Measurements from ENCODE around the gene NOTUM.

The NOTUM gene

DNA sequence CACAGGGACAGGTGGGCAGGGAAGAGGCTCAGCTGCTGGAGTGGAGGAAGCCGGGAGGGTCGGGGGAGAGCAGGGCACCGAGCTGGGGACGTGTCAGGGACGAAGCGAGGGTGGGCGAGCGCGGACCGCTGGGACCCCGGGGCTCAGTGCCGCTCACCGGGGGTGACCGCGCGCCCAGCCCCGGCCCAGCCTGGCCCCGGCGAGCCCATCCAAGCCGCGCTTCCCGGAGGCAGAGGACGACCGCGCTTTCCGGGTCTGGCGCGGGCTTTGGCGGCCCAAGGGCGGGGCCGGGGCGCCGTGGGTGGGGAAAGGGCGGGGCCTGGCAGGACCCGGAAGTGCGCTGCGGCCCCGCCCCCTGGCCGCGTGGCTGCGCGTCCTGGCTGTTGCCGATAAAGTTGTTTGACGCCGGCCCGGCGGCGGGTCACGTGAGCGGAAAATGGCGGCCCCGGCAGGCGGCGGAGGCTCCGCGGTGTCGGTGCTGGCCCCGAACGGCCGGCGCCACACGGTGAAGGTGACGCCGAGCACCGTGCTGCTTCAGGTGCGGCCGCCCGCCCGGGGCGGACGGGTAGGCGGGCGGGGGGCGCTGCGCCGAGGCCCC is 16.3 kb upstream of the NOTUM start, which contains the start of gene ASPSCR1:
Gene ASPSCR1, plus strand, starts transcription at position 419 of the 598 bp plus-strand sequence. Its CDS starts 18 bp downstream, at position 437.
- peak; percentile 87 for DNase-seq (ENCODE audit: low spot score)

DNA sequence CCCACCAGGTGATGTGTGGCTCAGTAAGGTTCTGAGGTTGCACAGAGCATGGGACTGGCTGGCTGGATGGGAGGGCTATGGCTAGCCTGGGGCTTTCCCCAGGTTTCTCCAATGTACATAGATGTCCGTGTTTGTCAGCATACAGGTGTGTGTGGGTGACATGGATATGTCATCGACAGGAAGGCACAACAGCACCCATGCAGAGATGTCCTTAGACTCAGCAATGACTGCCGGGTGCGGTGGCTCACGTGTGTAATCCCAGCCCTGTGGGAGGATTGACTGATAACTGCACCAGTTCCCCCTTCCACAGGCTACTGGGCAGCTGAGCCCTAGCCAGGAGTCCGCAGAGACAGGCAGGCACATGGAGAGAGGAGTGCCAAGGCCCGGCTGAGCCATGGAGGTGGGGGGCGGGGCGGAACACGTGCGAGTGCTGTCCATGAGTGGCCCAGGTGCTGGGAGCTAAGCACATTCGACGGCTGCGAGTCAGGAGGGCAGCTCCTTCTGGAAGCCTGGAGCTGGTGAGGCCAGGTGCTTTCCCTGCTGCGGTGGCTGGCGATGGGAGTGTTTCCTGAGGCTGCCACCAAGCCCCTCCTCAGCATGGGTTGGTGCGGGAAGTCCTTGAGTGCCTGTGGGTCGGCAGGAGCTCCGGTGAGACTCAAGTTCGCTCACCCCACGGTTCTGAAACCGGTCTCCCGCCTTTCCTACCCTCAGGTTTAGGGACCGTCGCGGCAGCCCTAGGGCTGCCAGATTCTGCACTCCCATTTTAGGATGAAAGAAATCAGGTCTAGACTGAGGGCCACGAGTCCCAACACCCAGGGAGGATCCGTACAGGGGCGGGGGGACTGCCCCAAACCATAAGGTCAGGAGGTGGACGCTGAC is 15.6 kb upstream of the NOTUM start:
- DNase-seq (ENCODE audit: low spot score): peak; percentile 17

DNA sequence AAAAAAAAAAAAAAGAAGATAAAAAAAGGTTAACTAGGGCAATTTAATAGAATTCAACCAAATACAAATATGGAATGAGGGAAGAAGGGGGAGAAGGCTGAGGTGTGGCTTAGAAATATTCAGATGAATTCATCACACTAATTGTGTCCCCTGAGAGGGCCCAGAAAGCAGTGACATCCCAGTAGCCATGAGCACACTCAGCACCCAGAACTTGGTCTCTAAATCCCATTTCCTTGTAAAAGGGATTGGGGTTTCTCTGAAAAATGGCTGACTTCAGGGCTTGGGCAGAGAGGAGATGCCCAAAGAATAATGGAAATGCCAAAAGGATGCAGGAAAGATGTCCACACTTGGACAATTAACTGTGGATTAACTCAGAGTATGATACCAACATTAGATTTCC is 12.4 kb upstream of the NOTUM start:
- peak; percentile 15 for DNase-seq (ENCODE audit: low spot score)

DNA sequence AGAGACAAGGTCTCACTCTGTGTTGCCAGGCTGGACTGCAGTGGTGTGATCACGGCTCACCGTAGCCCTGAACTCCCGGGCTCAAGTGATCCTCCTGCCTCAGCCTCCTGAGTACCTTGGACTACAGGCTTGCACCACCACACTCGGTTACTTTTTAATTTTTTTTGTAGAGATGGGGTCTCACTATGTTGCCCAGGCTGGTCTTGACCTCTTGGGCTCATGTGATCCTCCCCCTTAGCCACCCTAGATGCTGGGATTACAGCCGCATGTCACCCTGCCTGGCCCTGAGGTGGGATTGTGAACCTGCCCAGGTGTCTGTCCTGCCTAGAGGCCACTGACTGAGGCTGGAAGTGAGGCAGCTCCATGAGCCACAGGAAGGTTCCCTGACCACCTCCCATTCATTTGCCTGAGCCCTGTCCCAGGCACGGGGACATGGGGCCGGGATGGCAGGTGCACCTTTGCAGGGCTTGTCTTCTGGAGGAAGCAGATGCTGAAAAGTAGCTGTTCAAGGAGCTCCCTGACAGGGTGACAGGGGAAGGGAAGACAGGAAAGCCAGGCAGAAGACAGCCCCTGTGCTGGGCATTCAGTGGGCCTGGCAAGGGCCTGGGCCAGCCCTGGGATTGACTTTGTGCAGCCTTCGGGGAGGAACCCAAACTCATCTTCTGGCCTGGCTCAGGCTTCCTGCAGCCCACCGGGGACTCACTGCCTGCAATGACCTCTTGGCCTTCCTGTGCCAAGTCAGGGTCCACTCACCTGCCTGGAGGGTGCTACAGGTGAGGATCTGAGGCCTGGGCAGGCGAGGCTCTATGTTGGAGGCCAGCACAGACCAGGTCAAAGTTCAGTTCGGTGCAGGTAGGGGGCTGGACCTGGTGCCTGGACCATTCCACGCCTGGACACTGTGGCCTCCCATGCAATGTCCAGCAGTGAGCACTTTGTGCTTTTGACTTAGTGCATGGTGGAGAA is 8.1 kb upstream of the NOTUM start:
- DNase-seq (ENCODE audit: low spot score): no peak

DNA sequence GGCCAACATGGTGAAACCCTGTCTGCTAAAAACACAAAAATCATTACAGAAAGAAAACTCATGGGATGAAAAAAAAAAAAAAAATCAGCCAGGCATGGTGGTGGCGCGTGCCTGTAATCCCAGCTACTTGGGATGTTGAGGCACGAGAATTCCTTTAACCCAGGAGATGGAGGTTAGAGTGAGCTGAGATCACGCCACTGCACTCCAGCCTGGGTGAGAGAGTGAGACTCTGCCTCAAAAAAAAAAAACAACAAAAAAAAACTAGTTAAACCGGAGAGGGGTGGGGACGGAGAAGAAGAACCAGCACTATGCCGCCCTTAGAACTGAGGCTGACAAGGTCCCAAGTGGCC is 7.4 kb upstream of the NOTUM start:
- DNase-seq (ENCODE audit: low spot score): no peak

DNA sequence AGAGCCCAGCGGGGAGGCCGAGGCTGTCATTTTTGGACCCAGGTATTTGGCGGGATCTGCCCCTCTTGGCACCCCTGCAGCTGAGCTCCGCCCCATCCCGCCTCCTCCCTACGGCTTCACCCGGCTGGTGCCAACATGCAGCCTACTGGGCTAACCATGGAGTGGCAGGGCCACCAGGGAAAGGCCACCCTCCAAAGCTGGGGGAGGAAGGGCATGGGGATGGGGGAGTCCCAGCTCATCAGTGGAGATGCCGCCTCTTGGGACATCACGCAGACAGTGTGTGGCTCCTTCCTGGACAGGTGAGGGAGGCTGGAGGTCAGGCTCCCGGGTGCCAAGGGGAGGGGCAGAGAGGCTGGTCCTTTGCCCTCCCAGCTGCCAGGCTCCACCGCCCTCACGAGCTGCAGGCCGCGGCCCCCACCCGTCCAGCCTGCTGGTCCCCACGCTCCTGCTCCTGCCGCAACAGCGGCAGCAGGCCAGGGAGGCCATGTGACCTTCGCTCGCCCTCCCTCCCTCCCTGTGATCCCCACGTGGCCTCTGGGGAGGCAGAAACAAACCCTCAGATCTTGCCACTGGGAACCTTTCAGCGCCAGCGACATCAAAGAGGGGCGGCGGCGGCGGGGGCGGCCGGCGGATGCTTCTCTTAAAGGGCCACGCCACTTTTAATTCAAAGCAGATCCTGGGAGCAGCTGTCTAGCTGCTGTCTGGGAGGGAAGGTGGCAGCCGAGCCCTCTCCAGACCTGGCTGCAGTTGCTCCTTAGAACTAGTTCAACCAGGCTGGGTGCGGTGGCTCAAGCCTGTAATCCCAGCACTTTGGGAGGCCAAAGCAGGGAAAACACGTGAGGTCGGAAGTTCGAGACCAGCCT is 6.8 kb upstream of the NOTUM start:
- peak; percentile 90 for DNase-seq (ENCODE audit: low spot score)

DNA sequence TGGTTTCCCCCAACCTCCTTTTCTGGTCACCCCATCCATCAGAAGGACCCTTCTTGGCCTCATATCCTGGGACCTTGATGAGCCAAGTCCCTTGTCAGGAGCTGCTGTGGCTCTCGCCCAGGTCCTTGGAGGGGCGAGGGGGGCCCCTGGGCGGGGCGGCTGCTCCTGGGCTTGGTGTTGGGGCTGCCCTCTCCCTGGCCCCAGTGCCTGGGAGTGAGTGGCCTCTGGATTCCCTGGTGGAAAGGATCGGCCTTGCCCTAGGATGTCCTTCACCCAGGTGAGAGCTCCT is 6.2 kb upstream of the NOTUM start:
- DNase-seq (ENCODE audit: low spot score): no peak

DNA sequence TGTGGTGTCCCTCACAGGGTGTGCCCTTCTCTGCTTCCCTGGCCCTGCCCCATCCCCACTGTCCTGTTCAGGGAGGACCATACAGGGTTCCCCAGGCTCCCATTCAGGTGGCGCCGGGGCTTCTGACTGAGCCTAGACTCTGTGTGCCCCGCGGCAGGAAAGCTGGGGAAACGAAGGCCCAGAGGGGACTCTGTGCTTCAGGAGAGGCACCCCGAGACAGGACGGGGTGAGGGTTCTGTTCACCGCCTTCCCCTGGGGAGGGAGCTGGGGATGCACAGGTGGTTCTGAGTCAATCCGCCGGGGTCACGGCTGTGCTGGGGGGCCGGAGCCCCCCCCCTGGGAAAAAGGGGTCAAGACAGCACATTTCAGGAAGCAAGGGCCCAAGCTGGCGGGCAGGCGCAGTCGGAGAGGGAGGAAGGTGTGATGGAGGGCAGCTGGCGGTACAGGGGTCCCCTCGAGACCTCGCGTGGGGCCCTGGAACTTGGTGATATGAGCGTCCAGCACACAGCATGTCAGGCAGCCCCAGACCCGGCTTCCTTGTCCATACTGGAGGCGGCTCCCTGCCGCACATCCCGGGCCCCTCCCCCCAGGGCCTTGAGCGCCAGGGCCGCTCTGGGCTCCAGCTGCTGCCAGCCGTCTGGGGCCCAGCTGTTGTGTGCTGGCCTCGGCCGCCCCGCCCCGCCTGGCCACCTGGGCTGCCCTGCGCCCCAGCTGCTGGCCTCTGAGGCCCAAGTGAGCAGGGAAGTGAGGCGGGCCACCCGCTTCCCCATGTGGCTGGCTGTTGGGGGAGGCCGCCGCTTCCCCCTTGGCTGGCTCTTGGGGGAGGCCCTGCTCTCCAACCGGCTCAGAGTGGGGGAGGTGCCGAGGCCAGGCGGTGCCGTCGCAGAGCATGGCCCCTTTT is 5.6 kb upstream of the NOTUM start:
- DNase-seq (ENCODE audit: low spot score): no peak

DNA sequence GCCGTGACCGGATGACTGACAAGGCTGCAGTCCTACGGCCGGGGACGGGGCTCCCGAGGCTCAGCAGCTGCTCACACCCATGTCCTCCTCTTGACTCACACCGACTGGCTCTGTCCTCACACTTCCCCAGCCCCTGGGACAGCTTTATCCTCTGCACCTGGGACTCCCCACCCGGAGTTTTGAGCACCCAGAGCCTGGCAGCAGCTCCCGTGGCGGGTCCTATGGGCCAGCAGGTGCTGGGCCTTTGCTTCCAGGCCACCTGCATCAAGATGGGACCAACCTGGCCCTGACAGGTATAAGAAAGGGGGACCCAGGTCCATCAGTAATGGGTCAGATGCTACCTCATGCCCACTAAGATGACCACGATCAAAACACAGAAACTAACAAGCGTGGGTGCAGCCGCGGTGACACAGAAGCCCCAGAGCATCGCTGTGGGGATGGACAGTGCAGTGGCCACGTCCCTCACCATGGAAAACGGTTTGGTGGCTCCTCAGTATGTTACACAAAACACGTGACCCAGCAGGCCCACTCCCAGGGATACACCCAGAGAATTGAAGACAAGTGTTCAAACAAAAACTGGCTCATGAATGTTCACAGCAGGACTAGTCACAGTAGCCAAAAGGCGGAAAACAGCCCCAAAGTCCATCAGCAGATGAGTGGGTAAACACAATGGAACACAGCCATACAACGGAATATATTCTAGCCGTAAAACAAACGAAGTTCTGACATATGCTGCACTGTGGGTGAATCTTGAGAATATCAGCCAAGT is 3.3 kb upstream of the NOTUM start:
- no peak for DNase-seq (ENCODE audit: low spot score)

DNA sequence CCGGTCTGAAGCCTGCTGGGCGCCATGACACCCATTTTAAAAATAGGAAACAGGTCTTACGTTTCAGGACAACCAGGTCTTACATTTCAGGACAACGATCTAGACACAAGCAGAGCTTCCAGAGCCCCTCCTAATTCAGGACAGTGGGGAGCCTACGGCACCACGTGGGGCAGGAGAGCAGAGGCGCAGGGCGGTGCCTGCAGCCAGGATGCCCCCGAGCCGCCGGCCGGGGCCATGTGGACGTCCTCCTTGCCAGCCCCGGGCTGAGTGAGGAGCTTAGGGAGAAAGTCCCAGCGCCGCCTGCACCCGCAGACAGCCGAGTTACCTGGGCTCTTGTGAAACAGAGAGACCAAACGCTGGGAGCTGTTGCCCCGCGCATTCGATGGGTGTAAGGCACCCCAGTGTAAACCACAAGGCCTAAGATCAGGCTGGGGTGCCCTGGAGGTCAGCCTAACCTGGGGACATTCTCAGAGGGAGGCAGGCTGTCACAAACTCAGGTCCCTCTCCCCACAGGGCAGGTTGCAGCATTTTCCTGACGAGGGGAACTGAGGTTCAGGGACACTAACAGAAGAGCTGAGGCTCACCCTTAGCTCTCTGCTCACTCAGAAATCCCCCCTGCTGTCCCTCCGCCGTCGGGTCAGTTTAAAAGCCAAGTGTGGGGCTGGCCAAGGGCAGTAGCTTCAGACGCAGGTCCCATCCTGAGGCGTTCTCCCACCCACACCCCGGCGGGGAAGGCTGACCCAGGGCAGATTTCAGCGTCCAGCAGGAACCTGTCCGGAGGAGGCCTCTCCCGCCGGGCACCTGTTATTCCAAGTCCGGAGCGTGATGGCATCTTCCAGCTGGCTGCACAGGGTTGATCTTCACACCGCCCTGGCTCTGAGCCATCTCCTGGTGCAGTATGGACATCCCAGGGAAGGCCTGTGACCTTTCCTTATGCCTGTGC is 1.8 kb upstream of the NOTUM start:
- DNase-seq (ENCODE audit: low spot score): no peak

DNA sequence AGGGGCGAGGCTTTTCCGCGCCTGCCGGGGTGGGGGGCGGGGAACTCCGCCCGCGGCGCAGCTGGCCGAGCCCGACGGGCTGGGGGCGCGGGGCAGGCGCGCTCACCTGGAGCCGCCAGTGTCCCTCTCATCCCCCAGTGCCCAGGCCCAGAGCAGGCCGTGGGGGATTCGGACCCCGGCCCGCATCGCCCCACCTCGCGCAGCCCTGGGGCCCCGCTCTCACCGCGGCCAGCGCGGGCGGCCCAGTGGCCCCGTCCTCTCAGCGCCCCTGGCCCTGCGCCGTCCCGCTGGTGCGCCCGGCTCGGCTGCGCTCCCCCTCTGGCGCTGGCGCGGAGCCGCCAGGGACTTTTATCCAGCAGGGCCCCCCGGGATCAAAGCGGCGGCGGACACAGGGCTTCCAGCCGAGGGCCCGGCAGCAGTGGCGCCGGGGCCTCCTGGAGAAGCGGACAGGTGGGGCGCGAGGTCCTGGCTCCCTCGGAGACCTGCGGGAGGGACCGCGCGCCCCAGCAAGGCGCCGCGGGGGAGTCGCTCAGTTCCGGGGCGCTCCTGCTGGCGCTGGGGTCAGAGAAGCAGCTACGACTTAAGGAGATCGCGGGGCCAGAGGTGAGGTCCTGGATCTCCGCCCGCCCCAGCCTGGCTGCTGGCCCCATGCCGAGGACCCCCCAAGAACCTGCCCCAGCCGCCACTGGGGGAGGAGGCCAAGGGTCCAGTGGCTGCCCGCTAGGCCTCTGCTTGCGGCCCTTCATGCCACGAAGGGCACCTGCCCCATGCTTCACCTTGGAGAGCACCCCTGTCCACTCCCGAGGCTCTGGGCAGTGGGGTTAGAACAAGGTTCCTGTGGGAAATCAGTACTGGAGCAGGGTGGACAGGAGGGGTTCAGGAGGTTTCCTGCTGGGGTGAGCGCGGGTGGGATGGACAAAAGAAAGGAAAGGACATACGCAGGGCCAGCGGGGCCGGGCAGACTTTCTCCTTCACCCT is 823 bp upstream of the NOTUM start:
- DNase-seq (ENCODE audit: low spot score): no peak

DNA sequence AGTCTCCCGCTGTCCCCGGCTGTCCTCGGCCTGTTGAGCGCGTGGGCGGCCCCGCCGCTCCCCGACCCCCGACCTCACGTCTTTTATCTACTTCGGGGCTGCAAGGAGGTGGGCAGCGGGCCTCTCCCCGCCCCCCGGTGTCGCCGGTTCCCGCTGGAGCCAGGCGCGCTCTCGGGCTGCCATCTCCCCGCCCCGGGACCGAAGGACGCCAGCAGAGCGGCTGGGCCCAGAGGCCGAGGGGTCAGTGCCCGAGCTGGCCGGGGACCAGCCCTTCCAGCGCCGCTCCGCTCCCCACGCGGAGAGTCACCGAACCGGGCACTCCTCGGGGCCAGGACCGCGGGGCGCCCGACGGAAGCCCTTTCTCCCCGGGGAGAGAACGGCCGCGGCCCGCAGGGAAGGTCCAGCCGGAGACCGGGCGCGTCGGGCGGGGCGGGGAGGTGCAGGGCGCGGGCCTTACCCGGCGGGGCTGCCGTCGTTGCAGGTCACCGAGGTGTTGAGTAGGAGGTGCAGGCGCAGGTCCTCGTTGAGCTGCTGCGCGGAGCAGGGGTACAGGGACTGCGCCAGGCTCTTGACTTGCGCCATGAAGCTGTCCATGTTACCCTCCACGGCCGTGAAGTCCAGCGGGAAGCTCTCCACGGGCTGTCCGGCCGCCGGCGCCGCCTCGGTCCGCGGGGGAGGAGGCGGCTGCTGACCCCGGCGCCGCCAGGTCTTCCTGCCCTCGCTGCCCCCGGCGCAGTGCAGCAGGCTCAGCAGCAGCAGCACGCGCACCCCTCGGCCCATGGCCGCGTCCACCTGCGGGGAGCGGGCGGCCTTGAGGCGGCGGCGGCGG is 643 bp downstream of the NOTUM start:
- DNase-seq (ENCODE audit: low spot score): no peak

DNA sequence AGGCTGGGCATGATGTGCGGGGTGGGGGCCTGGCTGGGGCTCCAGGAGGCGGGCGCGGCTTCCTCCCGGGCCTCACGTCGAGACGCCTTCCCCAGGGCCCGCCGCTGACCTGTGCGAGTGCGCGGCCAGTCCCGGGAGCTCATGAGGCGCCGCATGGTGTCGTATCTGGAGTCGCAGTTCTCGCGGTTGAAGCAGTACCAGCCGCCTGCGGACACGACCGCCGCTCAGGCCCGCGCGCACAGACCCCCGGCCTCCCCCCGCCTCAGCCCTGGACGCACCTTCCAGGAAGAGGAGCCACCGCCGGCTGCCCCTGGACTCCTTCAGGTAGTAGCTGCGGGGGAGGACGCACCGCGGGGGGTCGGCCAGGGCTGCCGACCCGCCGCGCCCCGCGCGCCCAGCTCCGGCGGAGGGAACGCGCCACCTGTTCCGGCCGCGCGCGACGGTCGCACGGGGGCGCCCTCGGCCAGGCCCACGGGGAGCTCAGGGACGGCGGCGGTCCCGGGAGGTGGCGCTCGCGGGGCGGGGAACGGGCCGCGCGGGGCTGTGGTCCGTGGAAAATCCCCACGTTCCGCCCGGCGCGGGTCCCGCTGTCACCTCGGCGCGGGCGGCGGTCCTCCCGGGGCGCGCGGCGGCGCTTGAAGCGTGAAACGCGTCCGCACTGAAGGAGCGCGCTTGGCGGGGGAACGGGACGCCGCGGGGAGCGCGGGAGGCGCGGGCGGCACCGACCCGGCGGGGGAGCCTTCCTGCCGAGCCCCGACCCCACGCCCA is 1.4 kb downstream of the NOTUM start:
- DNase-seq (ENCODE audit: low spot score): peak; percentile 35

DNA sequence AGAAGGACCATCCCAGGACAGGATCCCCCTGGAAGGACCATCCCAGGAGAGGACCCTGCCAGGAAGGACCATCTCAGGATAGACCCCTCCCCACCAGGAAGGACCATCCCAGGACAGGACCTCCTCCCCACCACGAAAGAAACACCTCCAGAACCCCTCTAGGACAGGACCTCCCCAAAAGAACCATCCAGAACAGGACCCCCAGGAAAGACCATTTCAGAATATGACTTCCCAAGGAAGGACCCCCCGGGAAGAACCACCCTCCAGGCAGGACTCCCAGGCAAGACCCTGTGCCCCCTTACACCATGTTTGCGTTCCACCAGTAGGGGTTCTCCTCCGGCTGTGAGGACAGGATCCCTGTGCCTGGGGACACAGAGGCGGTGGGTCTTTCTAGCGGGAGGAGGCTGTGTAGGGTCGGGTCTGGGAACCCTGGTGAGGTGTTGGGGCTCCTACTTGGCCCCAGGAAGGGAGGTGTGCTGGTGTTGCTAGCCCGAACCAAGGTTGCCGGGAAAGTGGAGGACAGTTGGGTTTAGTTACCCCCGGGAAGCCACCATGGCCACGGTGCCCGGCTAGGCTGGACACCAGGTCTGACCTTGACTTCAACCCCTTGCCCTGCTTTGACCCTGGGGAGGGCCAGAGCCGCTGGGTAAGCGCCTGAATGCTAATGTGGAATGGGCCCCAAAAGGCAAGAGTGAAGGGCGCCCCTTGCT is 2.2 kb downstream of the NOTUM start:
- DNase-seq (ENCODE audit: low spot score): no peak

Data from RKO (cell line).